HG03571 (cell line): ENCODE data around the gene TMED8.
"Not testable (repeated sequence)": the region's sequence is repeated elsewhere in the genome, so short reads cannot be mapped to it uniquely, and the experiment has no call there.

Source experiments
- ATAC-seq: cut with Tn5 transposase; IDR thresholded peaks from one replicate; pipeline ENCODE4 v1.9.1; 2021; ENCODE audit not compliant: unreplicated experiment

The TMED8 gene

GRCh38 chr14:77376771-77377501, at the start of gene TMED8, which contains the start of gene SAMD15:
Gene TMED8 (minus strand): TSS chr14:77377094. CDS start chr14:77377053, 41 bp downstream.
Gene SAMD15 (plus strand): TSS chr14:77377379. CDS start chr14:77377419, 40 bp downstream.
- ATAC-seq: peak; percentile 82

- ATAC-seq: no peak
Measured at GRCh38 chr14:77426396-77426795, 49.5 kb upstream of the TMED8 start.

GRCh38 chr14:77424862-77425261, 48.0 kb upstream of the TMED8 start:
- ATAC-seq: no peak

GRCh38 chr14:77423423-77423822, 46.5 kb upstream of the TMED8 start, which contains the start of gene NOXRED1:
Gene NOXRED1 (minus strand): TSS chr14:77423523. CDS start chr14:77422889, 634 bp downstream.
- no peak for ATAC-seq

GRCh38 chr14:77421201-77421600, 44.3 kb upstream of the TMED8 start:
- no peak for ATAC-seq

GRCh38 chr14:77416836-77417235, 39.9 kb upstream of the TMED8 start:
- ATAC-seq: no peak

- ATAC-seq: not testable (repeated sequence)
Measured at GRCh38 chr14:77416098-77416497, 39.2 kb upstream of the TMED8 start.

- ATAC-seq: not testable (repeated sequence)
Measured at GRCh38 chr14:77415403-77416030, 38.6 kb upstream of the TMED8 start.

- no peak for ATAC-seq
Measured at GRCh38 chr14:77409131-77409533, 32.2 kb upstream of the TMED8 start.

- ATAC-seq: no peak
Measured at GRCh38 chr14:77407158-77407557, 30.3 kb upstream of the TMED8 start.

GRCh38 chr14:77406718-77407117, 29.8 kb upstream of the TMED8 start:
- no peak for ATAC-seq

- no peak for ATAC-seq
Measured at GRCh38 chr14:77406086-77406485, 29.2 kb upstream of the TMED8 start.

- no peak for ATAC-seq
Measured at GRCh38 chr14:77403768-77404167, 26.9 kb upstream of the TMED8 start.

- ATAC-seq: no peak
Measured at GRCh38 chr14:77400216-77400615, 23.3 kb upstream of the TMED8 start.

GRCh38 chr14:77390188-77390587, 13.3 kb upstream of the TMED8 start:
- ATAC-seq: no peak

- no peak for ATAC-seq
Measured at GRCh38 chr14:77378701-77379100, 1.8 kb upstream of the TMED8 start.

- ATAC-seq: no peak
Measured at GRCh38 chr14:77377502-77377844, 579 bp upstream of the TMED8 start.

- peak; percentile 4 for ATAC-seq
Measured at GRCh38 chr14:77375973-77376770, 722 bp downstream of the TMED8 start.

- no peak for ATAC-seq
Measured at GRCh38 chr14:77375164-77375950, 1.5 kb downstream of the TMED8 start.

- ATAC-seq: peak; percentile 36
Measured at GRCh38 chr14:77372304-77372841, 4.5 kb downstream of the TMED8 start.

- no peak for ATAC-seq
Measured at GRCh38 chr14:77369285-77369684, 7.6 kb downstream of the TMED8 start.
